Mesenchymal stem cell (in vitro differentiated cells and primary cell): Measurements from ENCODE around the gene COL18A1.
"Not testable (repeated sequence)": the region's sequence is repeated elsewhere in the genome, so short reads cannot be mapped to it uniquely, and the experiment has no call there.

Source experiments
- DNase-seq: peaks from one replicate; pipeline ENCODE4 v3.0.0-alpha.2; 2013
- H2AFZ ChIP-seq: one replicate; pipeline ENCODE4 v1.6.1; 2013; ENCODE audit warnings: low read depth, mild to moderate bottlenecking, control low read depth, inconsistent platforms, low read length, moderate library complexity
- H2AK5ac ChIP-seq: 2 replicates; pipeline ENCODE4 v1.6.1; 2013; ENCODE audit warnings: low read length, moderate library complexity, mild to moderate bottlenecking, inconsistent platforms; ENCODE audit not compliant: severe bottlenecking
- H2BK120ac ChIP-seq: one replicate; pipeline ENCODE4 v1.6.1; 2013; ENCODE audit warnings: low read depth, mild to moderate bottlenecking, inconsistent platforms, low read length, moderate library complexity
- H2BK12ac ChIP-seq, 2 experiments: one replicate each; pipeline ENCODE4 v1.6.1; 2013; ENCODE audit warnings: inconsistent platforms in 2 of 2, low read length in 2 of 2, mild to moderate bottlenecking in 2 of 2, moderate library complexity in 2 of 2, control low read depth in 1 of 2
- H2BK15ac ChIP-seq: one replicate; pipeline ENCODE4 v1.6.1; 2013; ENCODE audit warnings: mild to moderate bottlenecking, low read depth, inconsistent platforms; ENCODE audit not compliant: poor library complexity, severe bottlenecking
- H2BK5ac ChIP-seq: 2 replicates; pipeline ENCODE4 v1.6.1; 2013; ENCODE audit warnings: low read depth, mild to moderate bottlenecking, low read length, control low read depth, inconsistent platforms; ENCODE audit not compliant: poor library complexity, severe bottlenecking
- H3K14ac ChIP-seq, 2 experiments: one replicate each; pipeline ENCODE4 v1.6.1; 2013; ENCODE audit warnings: inconsistent platforms in 2 of 2, low read length in 2 of 2, control low read depth in 1 of 2, mild to moderate bottlenecking in 1 of 2, moderate library complexity in 1 of 2
- H3K18ac ChIP-seq, 2 experiments: one replicate each; pipeline ENCODE4 v1.6.1; 2013; ENCODE audit warnings: inconsistent platforms in 2 of 2, low read length in 2 of 2, control low read depth in 1 of 2, low read depth in 1 of 2, mild to moderate bottlenecking in 1 of 2
- H3K23ac ChIP-seq, 2 experiments: one replicate each; pipeline ENCODE4 v1.6.1; 2013; ENCODE audit warnings: inconsistent platforms in 2 of 2, low read length in 2 of 2, mild to moderate bottlenecking in 2 of 2, moderate library complexity in 2 of 2, control low read depth in 1 of 2
- H3K27ac ChIP-seq: 2 replicates; pipeline ENCODE4 v1.5.1; 2013; ENCODE audit warnings: mild to moderate bottlenecking, moderate library complexity, low read length, control low read depth, inconsistent platforms; ENCODE audit not compliant: poor library complexity, severe bottlenecking
- H3K27me3 ChIP-seq, 2 experiments: 2 replicates each; pipeline versions ENCODE4 v1.6.1 to v1.7.0; 2013; ENCODE audit warnings: low read length in 2 of 2, mild to moderate bottlenecking in 2 of 2, moderate library complexity in 2 of 2, control low read depth in 1 of 2, inconsistent platforms in 1 of 2; ENCODE audit not compliant: control insufficient read depth in 1 of 2, insufficient read depth in 1 of 2
- H3K36me3 ChIP-seq, 2 experiments: 2 replicates each; pipeline versions ENCODE4 v1.6.1 to v1.7.0; 2013; ENCODE audit warnings: low read length in 2 of 2, control low read depth in 1 of 2, inconsistent platforms in 1 of 2, low read depth in 1 of 2, mild to moderate bottlenecking in 1 of 2; ENCODE audit not compliant: insufficient read depth in 2 of 2, control insufficient read depth in 1 of 2
- H3K4ac ChIP-seq, 2 experiments: one replicate each; pipeline ENCODE4 v1.6.1; 2013; ENCODE audit warnings: inconsistent platforms in 2 of 2, low read length in 2 of 2, mild to moderate bottlenecking in 2 of 2, moderate library complexity in 2 of 2, control low read depth in 1 of 2, low read depth in 1 of 2
- H3K4me1 ChIP-seq: 2 replicates; pipeline ENCODE4 v1.6.1; 2013; ENCODE audit warnings: low read depth, low read length, control low read depth; ENCODE audit not compliant: control insufficient read depth, insufficient read depth
- H3K4me2 ChIP-seq: 2 replicates; pipeline ENCODE4 v1.6.1; 2013; ENCODE audit warnings: low read length, mild to moderate bottlenecking, inconsistent platforms; ENCODE audit not compliant: poor library complexity, severe bottlenecking
- H3K4me3 ChIP-seq, 2 experiments: 2 replicates each; pipeline versions ENCODE4 v1.5.1 to v1.7.0; 2013; ENCODE audit warnings: low read length in 2 of 2, mild to moderate bottlenecking in 2 of 2, control low read depth in 1 of 2, low read depth in 1 of 2; ENCODE audit not compliant: insufficient read depth in 1 of 2
- H3K79me1 ChIP-seq: replicated peaks from 2 replicates; pipeline ENCODE4 v1.6.1; 2013; ENCODE audit warnings: mild to moderate bottlenecking, control low read depth, low read length, inconsistent platforms; ENCODE audit not compliant: poor library complexity, severe bottlenecking
- H3K9ac ChIP-seq: 2 replicates; pipeline ENCODE4 v1.7.0; 2013; ENCODE audit warnings: mild to moderate bottlenecking, low read length, moderate library complexity
- H3K9me3 ChIP-seq: 2 replicates; pipeline ENCODE4 v1.7.0; 2013; ENCODE audit warnings: mild to moderate bottlenecking, low read length; ENCODE audit not compliant: control insufficient read depth
- H4K8ac ChIP-seq: one replicate; pipeline ENCODE4 v1.6.1; 2013; ENCODE audit warnings: inconsistent platforms, mild to moderate bottlenecking, low read length, moderate library complexity
- H4K91ac ChIP-seq: one replicate; pipeline ENCODE4 v1.6.1; 2013; ENCODE audit warnings: mild to moderate bottlenecking, low read length, inconsistent platforms
- WGBS: methylation state at CpG from one replicate; pipeline ENCODE4 v1.1.7; 2013; ENCODE audit warnings: mixed read lengths; 5-methylcytosine and 5-hydroxymethylcytosine counted together

COL18A1 gene

DNA sequence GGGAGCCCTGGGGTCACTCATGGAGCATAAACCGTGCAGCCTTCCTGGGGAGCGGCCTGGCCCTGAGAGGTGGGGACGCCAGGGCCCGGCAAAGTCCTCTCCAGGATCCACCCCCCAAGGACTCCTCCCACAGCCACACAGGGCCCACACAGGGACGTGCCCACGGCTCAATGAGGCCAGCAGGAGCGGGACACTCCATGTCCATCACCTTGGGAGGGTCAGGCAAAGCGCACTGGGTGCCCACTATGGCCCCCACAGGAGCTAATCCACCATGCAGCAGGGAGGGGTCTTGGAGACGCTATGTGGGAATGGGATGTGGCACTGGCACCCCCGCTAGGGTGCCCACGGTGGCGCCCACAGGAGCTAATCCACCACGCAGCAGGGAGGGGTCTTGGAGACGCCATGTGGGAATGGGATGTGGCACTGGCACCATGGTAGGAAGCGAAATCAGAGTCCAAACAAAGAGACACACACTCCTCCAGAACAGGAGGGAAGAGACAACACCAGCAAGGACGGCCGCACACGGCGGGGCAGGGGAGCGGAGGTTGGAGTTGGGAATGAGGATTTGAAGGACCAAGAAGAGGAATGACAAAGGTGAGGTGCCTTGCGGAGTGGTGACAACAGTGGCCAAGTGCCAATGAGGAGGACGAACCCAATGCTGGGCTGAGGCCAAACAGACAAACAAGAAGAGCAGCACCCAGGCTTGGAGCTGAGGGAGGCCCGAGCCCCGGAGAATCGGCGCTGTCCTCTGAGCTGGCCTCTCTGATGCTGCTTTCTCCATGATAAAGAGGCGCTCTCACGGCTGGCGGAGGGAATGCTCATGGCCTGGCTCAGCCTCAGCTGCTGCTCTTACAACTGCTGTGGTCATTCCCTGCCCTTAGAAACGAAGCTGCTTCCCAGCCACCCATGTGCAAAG is 155.4 kb downstream of the COL18A1 start:
- H3K4me3 ChIP-seq: no peak overlapping the region
- no peak overlapping the region for H2BK5ac ChIP-seq
- peaks cover 0 to 80% of the 10 kb centered on the region in 2 experiments for H3K27me3 ChIP-seq
- no peak overlapping the region for H4K91ac ChIP-seq
- H3K18ac ChIP-seq: no peak overlapping the region
- WGBS: 84% methylated on average over 30 of the region's 30 CpGs
- H2AK5ac ChIP-seq: peak overlapping the region; percentile 9
- peaks cover 0 to 2% of the 10 kb centered on the region in 2 experiments for H3K36me3 ChIP-seq
- H3K4me2 ChIP-seq: no peak overlapping the region
- no peaks in the 10 kb centered on the region for H3K9me3 ChIP-seq
- no peak for DNase-seq
- no peak overlapping the region for H2BK12ac ChIP-seq
- no peak overlapping the region for H3K23ac ChIP-seq
- peaks cover 29% of the 10 kb centered on the region for H3K4me1 ChIP-seq
- H3K27ac ChIP-seq: no peak overlapping the region
- no peak overlapping the region for H2BK15ac ChIP-seq
- no peak overlapping the region for H4K8ac ChIP-seq
- H3K79me1 ChIP-seq: no peaks in the 10 kb centered on the region
- no peak overlapping the region for H3K14ac ChIP-seq
- H2AFZ ChIP-seq: no peak overlapping the region
- H3K9ac ChIP-seq: no peak overlapping the region
- no peak overlapping the region for H3K4ac ChIP-seq
- no peak overlapping the region for H2BK120ac ChIP-seq

DNA sequence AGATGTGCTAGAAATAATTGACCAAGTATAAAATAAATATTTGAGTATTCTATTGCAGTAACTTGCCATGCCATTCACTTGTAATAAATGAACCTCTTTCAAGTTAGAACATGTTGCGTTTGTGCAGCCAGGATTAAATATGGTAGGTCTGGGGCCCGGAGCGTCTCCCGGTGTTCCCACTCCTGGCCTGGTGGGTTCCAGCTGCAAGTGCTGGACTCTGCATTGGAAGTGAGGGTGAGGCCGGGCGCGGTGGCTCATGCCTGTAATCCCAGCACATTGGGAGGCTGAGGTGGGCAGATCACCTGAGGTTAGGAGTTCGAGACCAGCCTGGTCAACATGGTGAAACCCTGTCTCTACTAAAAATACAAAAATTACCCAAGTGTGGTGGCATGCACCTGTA is 156.3 kb downstream of the COL18A1 start:
- H3K18ac ChIP-seq, H2BK12ac ChIP-seq, H3K14ac ChIP-seq, H3K9ac ChIP-seq, H2BK15ac ChIP-seq, H2AFZ ChIP-seq, H3K27ac ChIP-seq, H3K4me2 ChIP-seq, H3K4ac ChIP-seq, H3K9me3 ChIP-seq, H4K91ac ChIP-seq, H2BK120ac ChIP-seq, H4K8ac ChIP-seq, DNase-seq, H3K23ac ChIP-seq, H3K4me3 ChIP-seq, H2AK5ac ChIP-seq, H3K79me1 ChIP-seq, H3K36me3 ChIP-seq, H2BK5ac ChIP-seq: not testable (repeated sequence)
- H3K4me1 ChIP-seq: peaks cover 23% of the 10 kb centered on the region
- WGBS: 86% methylated on average over 7 of the region's 8 CpGs
- peaks cover 0 to 86% of the 10 kb centered on the region in 2 experiments for H3K27me3 ChIP-seq

DNA sequence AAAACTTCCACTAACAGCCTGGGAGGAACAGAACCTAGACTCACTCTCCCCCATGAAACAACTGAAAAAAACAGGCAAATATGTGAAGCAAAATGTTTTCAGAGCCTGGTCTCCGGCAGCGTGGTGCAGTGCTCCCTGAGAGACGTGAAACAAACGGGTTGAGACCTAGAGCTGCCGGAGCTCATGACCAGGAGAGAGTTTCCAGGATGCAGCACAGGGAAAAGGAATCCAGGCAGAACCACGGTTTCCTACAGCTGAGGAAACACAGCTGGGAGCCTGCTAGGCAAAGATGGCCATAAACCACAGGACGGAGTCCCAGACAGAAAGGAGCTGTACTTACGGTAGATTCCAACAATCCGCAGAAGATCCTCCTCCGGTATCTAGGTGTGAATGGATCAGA is 157.4 kb downstream of the COL18A1 start:
- H2AK5ac ChIP-seq: peak overlapping the region; percentile 36
- H3K27me3 ChIP-seq: peaks cover 0 to 88% of the 10 kb centered on the region in 2 experiments
- peak; percentile 59 for DNase-seq
- H3K4me2 ChIP-seq: peak overlapping the region; percentile 56
- no peaks in the 10 kb centered on the region for H3K36me3 ChIP-seq
- no peak overlapping the region for H2BK12ac ChIP-seq
- peak overlapping the region in 1 of 2 experiments; percentile 11 for H3K18ac ChIP-seq
- H3K4me3 ChIP-seq: no peak overlapping the region
- no peak overlapping the region for H4K91ac ChIP-seq
- H3K27ac ChIP-seq: peak overlapping the region; percentile 92
- H2AFZ ChIP-seq: no peak overlapping the region
- no peaks in the 10 kb centered on the region for H3K9me3 ChIP-seq
- WGBS: 71% methylated on average over 10 of the region's 10 CpGs
- H3K9ac ChIP-seq: no peak overlapping the region
- H3K23ac ChIP-seq: no peak overlapping the region
- no peak overlapping the region for H2BK5ac ChIP-seq
- H2BK120ac ChIP-seq: no peak overlapping the region
- peaks cover 20% of the 10 kb centered on the region for H3K4me1 ChIP-seq
- no peak overlapping the region for H4K8ac ChIP-seq
- H2BK15ac ChIP-seq: no peak overlapping the region
- no peaks in the 10 kb centered on the region for H3K79me1 ChIP-seq
- no peak overlapping the region for H3K4ac ChIP-seq
- H3K14ac ChIP-seq: no peak overlapping the region

DNA sequence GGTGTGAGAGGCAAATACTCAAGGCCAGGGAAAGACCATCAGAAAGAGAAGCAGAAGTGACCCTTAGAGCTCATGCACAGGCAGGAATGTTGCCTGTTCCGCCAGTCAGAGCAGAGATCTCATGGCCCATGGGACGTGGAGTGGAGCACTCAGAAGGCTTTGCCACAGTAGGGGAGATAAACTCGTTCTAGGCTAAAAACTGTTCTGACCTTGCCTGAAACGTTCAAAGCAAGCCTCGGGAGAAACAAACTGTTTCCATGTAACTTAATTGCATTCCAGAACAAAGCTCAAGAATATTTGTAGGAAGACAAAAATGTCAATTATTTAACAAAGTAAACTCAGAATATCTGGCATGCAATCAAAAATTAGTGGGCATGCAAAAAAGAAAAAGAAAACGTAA is 158.0 kb downstream of the COL18A1 start:
- Histone ChIP-seq H2BK15ac (no peak overlapping the region), H2BK5ac (no peak overlapping the region), H3K4me3 (no peak overlapping the region), H3K23ac (no peak overlapping the region), H3K27ac (peak overlapping the region; percentile 92), H3K79me1 (no peaks in the 10 kb centered on the region), H4K91ac (no peak overlapping the region), H2BK120ac (no peak overlapping the region), H2AFZ (no peak overlapping the region), H3K27me3 (peaks cover 4 to 88% of the 10 kb centered on the region in 2 experiments), H3K4me2 (peak overlapping the region; percentile 18), H3K36me3 (no peaks in the 10 kb centered on the region), H2AK5ac (peak overlapping the region; percentile 36), H4K8ac (no peak overlapping the region), H3K4me1 (peaks cover 20% of the 10 kb centered on the region), H3K14ac (no peak overlapping the region), H3K4ac (no peak overlapping the region), H2BK12ac (peak overlapping the region in 1 of 2 experiments; percentile 11), H3K9me3 (no peaks in the 10 kb centered on the region), H3K9ac (no peak overlapping the region), H3K18ac (no peak overlapping the region)
- peak; percentile 18 for DNase-seq
- 62% methylated on average over 2 of the region's 6 CpGs for WGBS
